Progenitor cell of endocrine pancreas (in vitro differentiated cells): ENCODE data around the gene USP17L22. TPM values are rescaled to one million over a fixed set of nuclear protein-coding genes. Genes with fewer than 3 reads are reported as not detected.
"Not testable (repeated sequence)": the region's sequence is repeated elsewhere in the genome, so short reads cannot be mapped to it uniquely, and the experiment has no call there.

Source experiments
- DNase-seq: peaks from one replicate; pipeline ENCODE4 v3.0.0; 2021; ENCODE audit warnings: low spot score; ENCODE audit not compliant: unreplicated experiment
- H3K27ac Mint-ChIP-seq: 2 replicates; pipeline ENCODE4 v1.8.0; 2021; ENCODE audit warnings: mild to moderate bottlenecking, moderate library complexity, mixed read lengths
- H3K27me3 Mint-ChIP-seq: 2 replicates; pipeline ENCODE4 v1.8.0; 2021; ENCODE audit warnings: mixed read lengths
- H3K36me3 Mint-ChIP-seq: 2 replicates; pipeline ENCODE4 v1.8.0; 2022; ENCODE audit warnings: mixed read lengths; ENCODE audit not compliant: insufficient read depth
- H3K4me1 Mint-ChIP-seq: 2 replicates; pipeline ENCODE4 v1.8.0; 2021; ENCODE audit warnings: low read depth, mixed read lengths
- H3K4me3 Mint-ChIP-seq: 2 replicates; pipeline ENCODE4 v1.8.0; 2021; ENCODE audit warnings: low read depth, mild to moderate bottlenecking, moderate library complexity, mixed read lengths
- H3K9me3 Mint-ChIP-seq: 2 replicates; pipeline ENCODE4 v1.8.0; 2021; ENCODE audit warnings: low read depth, mixed read lengths
- long read RNA-seq: library from polyadenylated mRNA; unstranded; transcript quantifications from one replicate; pipeline ENCODE4 v2.0.0, GENCODE V29; 2020
- total RNA-seq: library from RNA; stranded (reverse); gene quantifications from 2 replicates; pipeline ENCODE4 v1.2.1, GENCODE V29; 2021

The USP17L22 gene, protein sequence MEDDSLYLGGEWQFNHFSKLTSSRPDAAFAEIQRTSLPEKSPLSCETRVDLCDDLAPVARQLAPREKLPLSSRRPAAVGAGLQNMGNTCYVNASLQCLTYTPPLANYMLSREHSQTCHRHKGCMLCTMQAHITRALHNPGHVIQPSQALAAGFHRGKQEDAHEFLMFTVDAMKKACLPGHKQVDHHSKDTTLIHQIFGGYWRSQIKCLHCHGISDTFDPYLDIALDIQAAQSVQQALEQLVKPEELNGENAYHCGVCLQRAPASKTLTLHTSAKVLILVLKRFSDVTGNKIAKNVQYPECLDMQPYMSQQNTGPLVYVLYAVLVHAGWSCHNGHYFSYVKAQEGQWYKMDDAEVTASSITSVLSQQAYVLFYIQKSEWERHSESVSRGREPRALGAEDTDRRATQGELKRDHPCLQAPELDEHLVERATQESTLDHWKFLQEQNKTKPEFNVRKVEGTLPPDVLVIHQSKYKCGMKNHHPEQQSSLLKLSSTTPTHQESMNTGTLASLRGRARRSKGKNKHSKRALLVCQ
- not detected in 2 replicates for total RNA-seq
- long read RNA-seq: 0 reads

DNA sequence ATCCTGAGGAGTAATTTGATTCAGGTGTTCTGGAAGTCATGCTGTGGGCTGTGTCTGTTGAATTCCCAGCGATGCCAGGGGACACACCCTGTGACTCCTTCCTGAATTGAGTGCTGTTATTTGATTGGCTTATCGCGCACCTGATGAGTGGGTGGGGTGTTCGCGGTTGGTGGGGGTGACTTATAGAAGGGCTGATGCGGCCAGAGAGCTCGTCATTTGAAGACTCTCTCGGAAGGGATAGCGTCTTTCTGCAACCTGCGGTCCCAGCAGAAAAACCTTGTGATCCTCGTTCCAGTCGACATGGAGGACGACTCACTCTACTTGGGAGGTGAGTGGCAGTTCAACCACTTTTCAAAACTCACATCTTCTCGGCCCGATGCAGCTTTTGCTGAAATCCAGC is at the start of gene USP17L22:
TSS of gene USP17L22 (plus strand) at position 301 of the 400 bp plus-strand sequence. CDS start at position 301, 0 bp downstream.
- not testable (repeated sequence) for H3K4me1 Mint-ChIP-seq, H3K27me3 Mint-ChIP-seq, H3K4me3 Mint-ChIP-seq, H3K36me3 Mint-ChIP-seq, H3K27ac Mint-ChIP-seq, H3K9me3 Mint-ChIP-seq, DNase-seq

DNA sequence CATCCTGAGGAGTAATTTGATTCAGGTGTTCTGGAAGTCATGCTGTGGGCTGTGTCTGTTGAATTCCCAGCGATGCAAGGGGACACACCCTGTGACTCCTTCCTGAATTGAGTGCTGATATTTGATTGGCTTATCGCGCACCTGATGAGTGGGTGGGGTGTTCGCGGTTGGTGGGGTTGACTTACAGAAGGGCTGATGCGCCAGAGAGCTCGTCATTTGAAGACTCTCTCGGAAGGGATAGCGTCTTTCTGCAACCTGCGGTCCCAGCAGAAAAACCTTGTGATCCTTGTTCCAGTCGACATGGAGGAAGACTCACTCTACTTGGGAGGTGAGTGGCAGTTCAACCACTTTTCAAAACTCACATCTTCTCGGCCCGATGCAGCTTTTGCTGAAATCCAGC is 47.6 kb upstream of the USP17L22 start, which contains the start of gene USP17L12:
TSS of gene USP17L12 (plus strand) at position 301 of the 400 bp plus-strand sequence. CDS start at position 301, 0 bp downstream.
- H3K27ac Mint-ChIP-seq, H3K9me3 Mint-ChIP-seq, DNase-seq, H3K4me1 Mint-ChIP-seq, H3K4me3 Mint-ChIP-seq, H3K36me3 Mint-ChIP-seq, H3K27me3 Mint-ChIP-seq: not testable (repeated sequence)

DNA sequence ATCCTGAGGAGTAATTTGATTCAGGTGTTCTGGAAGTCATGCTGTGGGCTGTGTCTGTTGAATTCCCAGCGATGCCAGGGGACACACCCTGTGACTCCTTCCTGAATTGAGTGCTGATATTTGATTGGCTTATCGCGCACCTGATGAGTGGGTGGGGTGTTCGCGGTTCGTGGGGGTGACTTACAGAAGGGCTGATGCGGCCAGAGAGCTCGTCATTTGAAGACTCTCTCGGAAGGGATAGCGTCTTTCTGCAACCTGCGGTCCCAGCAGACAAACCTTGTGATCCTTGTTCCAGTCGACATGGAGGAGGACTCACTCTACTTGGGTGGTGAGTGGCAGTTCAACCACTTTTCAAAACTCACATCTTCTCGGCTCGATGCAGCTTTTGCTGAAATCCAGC is 42.8 kb upstream of the USP17L22 start, which contains the start of gene USP17L13:
TSS of gene USP17L13 (plus strand) at position 301 of the 400 bp plus-strand sequence. CDS start at position 301, 0 bp downstream.
- H3K27ac Mint-ChIP-seq, DNase-seq, H3K9me3 Mint-ChIP-seq, H3K36me3 Mint-ChIP-seq, H3K27me3 Mint-ChIP-seq, H3K4me3 Mint-ChIP-seq, H3K4me1 Mint-ChIP-seq: not testable (repeated sequence)

DNA sequence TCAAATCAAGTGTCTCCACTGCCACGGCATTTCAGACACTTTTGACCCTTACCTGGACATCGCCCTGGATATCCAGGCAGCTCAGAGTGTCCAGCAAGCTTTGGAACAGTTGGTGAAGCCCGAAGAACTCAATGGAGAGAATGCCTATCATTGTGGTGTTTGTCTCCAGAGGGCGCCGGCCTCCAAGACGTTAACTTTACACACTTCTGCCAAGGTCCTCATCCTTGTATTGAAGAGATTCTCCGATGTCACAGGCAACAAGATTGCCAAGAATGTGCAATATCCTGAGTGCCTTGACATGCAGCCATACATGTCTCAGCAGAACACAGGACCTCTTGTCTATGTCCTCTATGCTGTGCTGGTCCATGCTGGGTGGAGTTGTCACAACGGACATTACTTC is 37.2 kb upstream of the USP17L22 start:
- H3K36me3 Mint-ChIP-seq, H3K4me3 Mint-ChIP-seq, H3K4me1 Mint-ChIP-seq, H3K27me3 Mint-ChIP-seq, H3K9me3 Mint-ChIP-seq, H3K27ac Mint-ChIP-seq, DNase-seq: not testable (repeated sequence)

DNA sequence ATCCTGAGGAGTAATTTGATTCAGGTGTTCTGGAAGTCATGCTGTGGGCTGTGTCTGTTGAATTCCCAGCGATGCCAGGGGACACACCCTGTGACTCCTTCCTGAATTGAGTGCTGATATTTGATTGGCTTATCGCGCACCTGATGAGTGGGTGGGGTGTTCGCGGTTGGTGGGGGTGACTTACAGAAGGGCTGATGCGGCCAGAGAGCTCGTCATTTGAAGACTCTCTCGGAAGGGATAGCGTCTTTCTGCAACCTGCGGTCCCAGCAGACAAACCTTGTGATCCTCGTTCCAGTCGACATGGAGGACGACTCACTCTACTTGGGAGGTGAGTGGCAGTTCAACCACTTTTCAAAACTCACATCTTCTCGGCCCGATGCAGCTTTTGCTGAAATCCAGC is 33.3 kb upstream of the USP17L22 start, which contains the start of gene USP17L15:
TSS of gene USP17L15 (plus strand) at position 301 of the 400 bp plus-strand sequence. CDS start at position 301, 0 bp downstream.
- not testable (repeated sequence) for DNase-seq, H3K4me3 Mint-ChIP-seq, H3K27ac Mint-ChIP-seq, H3K9me3 Mint-ChIP-seq, H3K4me1 Mint-ChIP-seq, H3K27me3 Mint-ChIP-seq, H3K36me3 Mint-ChIP-seq

DNA sequence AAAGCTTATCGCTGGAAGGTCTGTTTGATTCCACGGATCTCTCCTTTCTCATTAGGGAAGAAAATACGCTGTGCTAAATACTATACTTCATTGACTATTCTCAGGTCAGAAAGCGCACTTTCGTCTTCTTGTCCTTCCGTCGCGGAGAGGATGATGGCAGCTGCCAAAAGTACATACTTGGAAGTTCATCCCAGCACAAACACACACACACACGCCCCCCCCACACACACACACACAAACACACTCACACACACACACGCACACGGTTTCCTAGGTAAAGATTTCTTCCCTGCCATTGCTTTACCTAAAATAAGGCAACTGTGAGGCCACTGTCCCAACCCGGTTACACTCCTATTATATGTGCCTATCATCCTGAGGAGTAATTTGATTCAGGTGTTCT is 29.0 kb upstream of the USP17L22 start:
- H3K9me3 Mint-ChIP-seq, H3K27ac Mint-ChIP-seq: not testable (repeated sequence)

DNA sequence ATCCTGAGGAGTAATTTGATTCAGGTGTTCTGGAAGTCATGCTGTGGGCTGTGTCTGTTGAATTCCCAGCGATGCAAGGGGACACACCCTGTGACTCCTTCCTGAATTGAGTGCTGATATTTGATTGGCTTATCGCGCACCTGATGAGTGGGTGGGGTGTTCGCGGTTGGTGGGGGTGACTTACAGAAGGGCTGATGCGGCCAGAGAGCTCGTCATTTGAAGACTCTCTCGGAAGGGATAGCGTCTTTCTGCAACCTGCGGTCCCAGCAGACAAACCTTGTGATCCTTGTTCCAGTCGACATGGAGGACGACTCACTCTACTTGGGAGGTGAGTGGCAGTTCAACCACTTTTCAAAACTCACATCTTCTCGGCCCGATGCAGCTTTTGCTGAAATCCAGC is 23.8 kb upstream of the USP17L22 start, which contains the start of gene USP17L17:
TSS of gene USP17L17 (plus strand) at position 301 of the 400 bp plus-strand sequence. CDS start at position 301, 0 bp downstream.
- DNase-seq, H3K4me3 Mint-ChIP-seq, H3K4me1 Mint-ChIP-seq, H3K9me3 Mint-ChIP-seq, H3K27ac Mint-ChIP-seq, H3K27me3 Mint-ChIP-seq, H3K36me3 Mint-ChIP-seq: not testable (repeated sequence)

More for the DNA sequence above, 29.0 kb upstream of the USP17L22 start:
- not testable (repeated sequence) for H3K4me3 Mint-ChIP-seq, H3K36me3 Mint-ChIP-seq, H3K27me3 Mint-ChIP-seq, DNase-seq, H3K4me1 Mint-ChIP-seq

DNA sequence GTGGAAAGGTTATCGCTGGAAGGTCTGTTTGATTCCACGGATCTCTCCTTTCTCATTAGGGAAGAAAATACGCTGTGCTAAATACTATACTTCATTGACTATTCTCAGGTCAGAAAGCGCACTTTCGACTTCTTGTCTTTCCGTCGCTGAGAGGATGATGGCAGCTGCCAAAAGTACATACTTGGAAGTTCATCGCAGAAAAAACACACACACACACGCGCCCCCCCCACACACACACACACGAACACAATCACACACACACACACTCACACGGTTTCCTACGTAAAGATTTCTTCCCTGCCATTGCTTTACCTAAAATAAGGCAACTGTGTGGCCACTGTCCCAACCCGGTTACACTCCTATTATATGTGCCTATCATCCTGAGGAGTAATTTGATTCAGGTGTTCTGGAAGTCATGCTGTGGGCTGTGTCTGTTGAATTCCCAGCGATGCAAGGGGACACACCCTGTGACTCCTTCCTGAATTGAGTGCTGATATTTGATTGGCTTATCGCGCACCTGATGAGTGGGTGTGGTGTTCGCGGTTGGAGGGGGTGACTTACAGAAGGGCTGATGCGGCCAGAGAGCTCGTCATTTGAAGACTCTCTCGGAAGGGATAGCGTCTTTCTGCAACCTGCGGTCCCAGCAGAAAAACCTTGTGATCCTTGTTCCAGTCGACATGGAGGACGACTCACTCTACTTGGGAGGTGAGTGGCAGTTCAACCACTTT is 19.3 kb upstream of the USP17L22 start, which contains the start of gene USP17L18:
TSS of gene USP17L18 (plus strand) at position 678 of the 728 bp plus-strand sequence. CDS start at position 678, 0 bp downstream.
- not testable (repeated sequence) for H3K27me3 Mint-ChIP-seq, H3K4me3 Mint-ChIP-seq, H3K27ac Mint-ChIP-seq, H3K36me3 Mint-ChIP-seq, H3K4me1 Mint-ChIP-seq, H3K9me3 Mint-ChIP-seq
- DNase-seq: peak; percentile 7

DNA sequence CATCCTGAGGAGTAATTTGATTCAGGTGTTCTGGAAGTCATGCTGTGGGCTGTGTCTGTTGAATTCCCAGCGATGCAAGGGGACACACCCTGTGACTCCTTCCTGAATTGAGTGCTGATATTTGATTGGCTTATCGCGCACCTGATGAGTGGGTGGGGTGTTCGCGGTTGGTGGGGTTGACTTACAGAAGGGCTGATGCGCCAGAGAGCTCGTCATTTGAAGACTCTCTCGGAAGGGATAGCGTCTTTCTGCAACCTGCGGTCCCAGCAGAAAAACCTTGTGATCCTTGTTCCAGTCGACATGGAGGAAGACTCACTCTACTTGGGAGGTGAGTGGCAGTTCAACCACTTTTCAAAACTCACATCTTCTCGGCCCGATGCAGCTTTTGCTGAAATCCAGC is 14.3 kb upstream of the USP17L22 start, which contains the start of gene USP17L19:
TSS of gene USP17L19 (plus strand) at position 301 of the 400 bp plus-strand sequence. CDS start at position 301, 0 bp downstream.
- not testable (repeated sequence) for H3K36me3 Mint-ChIP-seq, H3K4me1 Mint-ChIP-seq, H3K27me3 Mint-ChIP-seq, H3K4me3 Mint-ChIP-seq, H3K27ac Mint-ChIP-seq, H3K9me3 Mint-ChIP-seq, DNase-seq

DNA sequence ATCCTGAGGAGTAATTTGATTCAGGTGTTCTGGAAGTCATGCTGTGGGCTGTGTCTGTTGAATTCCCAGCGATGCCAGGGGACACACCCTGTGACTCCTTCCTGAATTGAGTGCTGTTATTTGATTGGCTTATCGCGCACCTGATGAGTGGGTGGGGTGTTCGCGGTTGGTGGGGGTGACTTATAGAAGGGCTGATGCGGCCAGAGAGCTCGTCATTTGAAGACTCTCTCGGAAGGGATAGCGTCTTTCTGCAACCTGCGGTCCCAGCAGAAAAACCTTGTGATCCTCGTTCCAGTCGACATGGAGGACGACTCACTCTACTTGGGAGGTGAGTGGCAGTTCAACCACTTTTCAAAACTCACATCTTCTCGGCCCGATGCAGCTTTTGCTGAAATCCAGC is 9.6 kb upstream of the USP17L22 start, which contains the start of gene USP17L20:
TSS of gene USP17L20 (plus strand) at position 301 of the 400 bp plus-strand sequence. CDS start at position 301, 0 bp downstream.
- not testable (repeated sequence) for H3K27ac Mint-ChIP-seq, H3K27me3 Mint-ChIP-seq, H3K4me1 Mint-ChIP-seq, H3K36me3 Mint-ChIP-seq, H3K4me3 Mint-ChIP-seq, H3K9me3 Mint-ChIP-seq, DNase-seq

DNA sequence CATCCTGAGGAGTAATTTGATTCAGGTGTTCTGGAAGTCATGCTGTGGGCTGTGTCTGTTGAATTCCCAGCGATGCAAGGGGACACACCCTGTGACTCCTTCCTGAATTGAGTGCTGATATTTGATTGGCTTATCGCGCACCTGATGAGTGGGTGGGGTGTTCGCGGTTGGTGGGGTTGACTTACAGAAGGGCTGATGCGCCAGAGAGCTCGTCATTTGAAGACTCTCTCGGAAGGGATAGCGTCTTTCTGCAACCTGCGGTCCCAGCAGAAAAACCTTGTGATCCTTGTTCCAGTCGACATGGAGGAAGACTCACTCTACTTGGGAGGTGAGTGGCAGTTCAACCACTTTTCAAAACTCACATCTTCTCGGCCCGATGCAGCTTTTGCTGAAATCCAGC is 4.8 kb upstream of the USP17L22 start, which contains the start of gene USP17L21:
TSS of gene USP17L21 (plus strand) at position 301 of the 400 bp plus-strand sequence. CDS start at position 301, 0 bp downstream.
- H3K27me3 Mint-ChIP-seq, H3K36me3 Mint-ChIP-seq, DNase-seq, H3K9me3 Mint-ChIP-seq, H3K4me1 Mint-ChIP-seq, H3K4me3 Mint-ChIP-seq, H3K27ac Mint-ChIP-seq: not testable (repeated sequence)

DNA sequence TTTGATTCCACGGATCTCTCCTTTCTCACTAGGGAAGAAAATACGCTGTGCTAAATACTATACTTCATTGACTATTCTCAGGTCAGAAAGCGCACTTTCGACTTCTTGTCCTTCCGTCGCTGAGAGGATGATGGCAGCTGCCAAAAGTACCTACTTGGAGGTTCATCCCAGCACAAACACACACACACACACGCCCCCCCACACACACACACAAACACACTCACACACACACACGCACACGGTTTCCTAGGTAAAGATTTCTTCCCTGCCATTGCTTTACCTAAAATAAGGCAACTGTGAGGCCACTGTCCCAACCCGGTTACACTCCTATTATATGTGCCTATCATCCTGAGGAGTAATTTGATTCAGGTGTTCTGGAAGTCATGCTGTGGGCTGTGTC is 4.3 kb downstream of the USP17L22 start:
- H3K9me3 Mint-ChIP-seq, H3K4me3 Mint-ChIP-seq, H3K27ac Mint-ChIP-seq, H3K27me3 Mint-ChIP-seq, H3K4me1 Mint-ChIP-seq, H3K36me3 Mint-ChIP-seq: not testable (repeated sequence)
- peak; percentile 22 for DNase-seq
